RKO (cell line): ENCODE data around the gene DAGLA.
A peak's percentile ranks its signal among the peaks of the same experiment; 100 is the strongest.

Experiments used
- DNase-seq: peaks from one replicate; pipeline ENCODE4 v3.0.0-alpha.2; 2016; ENCODE audit warnings: low spot score

Gene DAGLA

GRCh38 chr11:61763930-61764605 is 83.9 kb downstream of the DAGLA start:
- no peak for DNase-seq

- no peak for DNase-seq
These were observed 84.5 kb downstream of the DAGLA start for GRCh38 chr11:61764606-61765260.

GRCh38 chr11:61765550-61766253 is 85.5 kb downstream of the DAGLA start:
- no peak for DNase-seq

GRCh38 chr11:61766353-61766841 is 86.2 kb downstream of the DAGLA start:
- DNase-seq: no peak

GRCh38 chr11:61768376-61769076 is 88.3 kb downstream of the DAGLA start:
- DNase-seq: no peak

GRCh38 chr11:61769169-61769920 is 89.2 kb downstream of the DAGLA start:
- DNase-seq: no peak

GRCh38 chr11:61769946-61770683 is 89.9 kb downstream of the DAGLA start:
- no peak for DNase-seq

GRCh38 chr11:61771195-61771894 is 91.2 kb downstream of the DAGLA start:
- DNase-seq: no peak

GRCh38 chr11:61771985-61772455 is 91.8 kb downstream of the DAGLA start:
- DNase-seq: no peak

GRCh38 chr11:61773356-61773755 is 93.2 kb downstream of the DAGLA start:
- DNase-seq: no peak

- no peak for DNase-seq
These were observed 93.6 kb downstream of the DAGLA start for GRCh38 chr11:61773809-61774208.

- no peak for DNase-seq
These were observed 94.2 kb downstream of the DAGLA start for GRCh38 chr11:61774411-61774810.

- no peak for DNase-seq
These were observed 94.9 kb downstream of the DAGLA start for GRCh38 chr11:61775106-61775505.

- no peak for DNase-seq
These were observed 95.7 kb downstream of the DAGLA start for GRCh38 chr11:61775606-61776554.

- peak; percentile 46 for DNase-seq
These were observed 96.4 kb downstream of the DAGLA start for GRCh38 chr11:61776561-61777075.

- DNase-seq: no peak
These were observed 97.3 kb downstream of the DAGLA start for GRCh38 chr11:61777234-61778090.

GRCh38 chr11:61778357-61778886 is 98.2 kb downstream of the DAGLA start:
- no peak for DNase-seq
